ENCODE results near the gene SLC25A24.
"Not testable (repeated sequence)": the region's sequence is repeated elsewhere in the genome, so short reads cannot be mapped to it uniquely, and the experiment has no call there.

GRCh38 chr1:108203582-108203981, 3.4 kb upstream of the SLC25A24 start:
- TF ChIP-seq CTCF, POLR2A (IDR thresholded peaks at IDR 0.05): not testable (repeated sequence)
